Glomerular visceral epithelial cell (primary cell): ENCODE data around the gene SUMO2.

Source experiments
- DNase-seq: peaks from one replicate; pipeline ENCODE4 v3.0.0-alpha.2; 2016; ENCODE audit errors: extremely low spot score

Gene SUMO2

DNA sequence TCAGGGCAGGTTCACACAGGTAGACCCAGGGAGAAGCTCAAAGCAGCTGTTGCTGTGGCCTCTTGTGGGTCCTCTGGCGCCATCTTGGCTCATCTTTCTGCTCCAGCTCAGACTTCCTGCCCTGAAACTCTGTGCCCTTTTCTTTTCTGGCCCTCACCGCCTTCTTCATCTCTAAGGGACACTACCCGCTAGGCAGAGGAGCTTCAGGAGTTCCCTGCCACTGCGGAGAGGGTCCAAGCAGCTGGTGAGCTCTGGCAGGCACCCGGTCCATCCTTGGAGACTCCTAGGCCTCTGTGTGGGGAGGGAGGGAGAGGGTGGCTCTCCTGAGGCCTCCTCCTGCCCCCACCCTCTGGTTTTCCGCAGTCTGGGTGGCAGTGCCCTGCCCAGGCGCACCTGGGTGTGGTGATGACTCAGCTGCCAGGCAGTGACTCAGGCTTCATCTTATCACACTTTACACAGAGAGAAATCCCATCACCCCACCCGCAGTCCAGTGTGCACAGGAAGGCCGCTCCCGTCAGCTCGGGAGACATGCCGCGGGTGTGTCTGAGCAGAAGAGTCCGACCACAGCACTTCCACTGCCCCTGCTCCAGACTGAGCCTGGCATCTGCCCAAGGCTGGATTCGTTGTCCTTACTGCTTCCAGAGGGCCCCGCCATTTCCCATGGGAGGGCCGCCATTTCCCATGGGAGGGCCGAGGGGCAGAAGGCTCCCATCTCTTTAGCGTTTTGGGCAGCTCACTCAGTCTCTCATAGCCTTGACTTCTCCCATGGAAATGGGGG is 58.5 kb downstream of the SUMO2 start:
- peak; percentile 99 for DNase-seq

DNA sequence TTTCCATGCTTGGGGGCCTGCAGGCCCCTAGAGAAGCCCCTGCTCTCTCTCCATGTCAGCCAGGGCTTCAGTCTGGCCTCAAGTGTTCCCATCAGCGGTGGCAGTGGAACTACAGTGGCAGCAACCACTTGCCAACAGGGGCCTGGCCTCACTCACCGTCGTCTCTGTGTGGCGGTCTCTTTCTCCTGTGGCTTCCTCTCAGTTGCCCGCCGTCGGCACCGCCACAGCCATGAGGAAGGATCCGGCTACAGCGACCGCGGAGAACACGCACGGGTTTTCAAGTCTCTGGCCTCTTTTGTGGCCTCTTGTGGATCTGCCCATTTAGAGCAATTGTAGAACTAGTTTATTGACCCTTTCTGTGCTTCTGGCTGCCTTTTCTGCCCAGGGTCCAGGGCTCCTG is 64.5 kb downstream of the SUMO2 start:
- no peak for DNase-seq

GRCh38 chr17:75116737-75117136 is 66.0 kb downstream of the SUMO2 start:
- no peak for DNase-seq
